ENCODE measurements around the gene TRAP1.

Gene TRAP1

GRCh38 chr16:3737181-3737580 lies 19.9 kb upstream of the TRAP1 start:
- 77 to 93% methylated on average over 3 to 5 of the region's 8 CpGs for WGBS, 2 experiments (ENCODE audit: insufficient coverage in 2 of 2)
- Histone ChIP-seq H3K4me1 (ENCODE audit: control insufficient read depth, insufficient read depth, low read length, poor library complexity, severe bottlenecking) (no peaks in the 10 kb centered on the region), H3K36me3 (ENCODE audit: control insufficient read depth, insufficient read depth, low read length) (peaks cover 90% of the 10 kb centered on the region), H3K27ac (ENCODE audit: low read depth, low read length, severe bottlenecking) (no peak overlapping the region), H3K9me3 (ENCODE audit: control insufficient read depth, low read length) (no peaks in the 10 kb centered on the region), H3K4me3 (ENCODE audit: extremely low read depth, insufficient read depth, low read length, poor library complexity, severe bottlenecking) (no peak overlapping the region)

GRCh38 chr16:3736116-3736515 lies 18.8 kb upstream of the TRAP1 start:
- WGBS, 2 experiments (ENCODE audit: insufficient coverage in 2 of 2) = 90 to 100% methylated on average over 1 to 5 of the region's 6 CpGs
- Histone ChIP-seq H3K4me3 (ENCODE audit: extremely low read depth, insufficient read depth, low read length, poor library complexity, severe bottlenecking) (no peak overlapping the region), H3K36me3 (ENCODE audit: control insufficient read depth, insufficient read depth, low read length) (peaks cover 90% of the 10 kb centered on the region), H3K27ac (ENCODE audit: low read depth, low read length, severe bottlenecking) (no peak overlapping the region), H3K4me1 (ENCODE audit: control insufficient read depth, insufficient read depth, low read length, poor library complexity, severe bottlenecking) (no peaks in the 10 kb centered on the region), H3K9me3 (ENCODE audit: control insufficient read depth, low read length) (no peaks in the 10 kb centered on the region)

GRCh38 chr16:3735541-3735940 lies 18.2 kb upstream of the TRAP1 start:
- H3K4me1 ChIP-seq (ENCODE audit: control insufficient read depth, insufficient read depth, low read length, poor library complexity, severe bottlenecking) = no peaks in the 10 kb centered on the region
- 91% methylated on average over 10 to 12 of the region's 13 CpGs for WGBS, 2 experiments (ENCODE audit: insufficient coverage in 2 of 2)
- H3K27ac ChIP-seq (ENCODE audit: low read depth, low read length, severe bottlenecking) = no peak overlapping the region
- peaks cover 89% of the 10 kb centered on the region for H3K36me3 ChIP-seq (ENCODE audit: control insufficient read depth, insufficient read depth, low read length)
- no peaks in the 10 kb centered on the region for H3K9me3 ChIP-seq (ENCODE audit: control insufficient read depth, low read length)
- H3K4me3 ChIP-seq (ENCODE audit: extremely low read depth, insufficient read depth, low read length, poor library complexity, severe bottlenecking) = no peak overlapping the region

GRCh38 chr16:3734758-3735221 lies 17.5 kb upstream of the TRAP1 start:
- 96 to 98% methylated on average over 22 to 24 of the region's 25 CpGs for WGBS, 2 experiments (ENCODE audit: insufficient coverage in 2 of 2)

GRCh38 chr16:3734084-3734757 lies 16.9 kb upstream of the TRAP1 start:
- H3K36me3 ChIP-seq (ENCODE audit: control insufficient read depth, insufficient read depth, low read length) = peaks cover 95% of the 10 kb centered on the region

More at GRCh38 chr16:3734758-3735221, 17.5 kb upstream of the TRAP1 start:
- no peak overlapping the region for H3K27ac ChIP-seq (ENCODE audit: low read depth, low read length, severe bottlenecking)
- H3K9me3 ChIP-seq (ENCODE audit: control insufficient read depth, low read length) = no peaks in the 10 kb centered on the region
- H3K4me1 ChIP-seq (ENCODE audit: control insufficient read depth, insufficient read depth, low read length, poor library complexity, severe bottlenecking) = no peaks in the 10 kb centered on the region
- no peak overlapping the region for H3K4me3 ChIP-seq (ENCODE audit: extremely low read depth, insufficient read depth, low read length, poor library complexity, severe bottlenecking)
- H3K36me3 ChIP-seq (ENCODE audit: control insufficient read depth, insufficient read depth, low read length) = peaks cover 89% of the 10 kb centered on the region

GRCh38 chr16:3732171-3732570 lies 14.8 kb upstream of the TRAP1 start:
- peaks cover 92% of the 10 kb centered on the region for H3K36me3 ChIP-seq (ENCODE audit: control insufficient read depth, insufficient read depth, low read length)

More at GRCh38 chr16:3734084-3734757, 16.9 kb upstream of the TRAP1 start:
- Histone ChIP-seq H3K4me1 (ENCODE audit: control insufficient read depth, insufficient read depth, low read length, poor library complexity, severe bottlenecking) (no peaks in the 10 kb centered on the region), H3K27ac (ENCODE audit: low read depth, low read length, severe bottlenecking) (no peak overlapping the region), H3K9me3 (ENCODE audit: control insufficient read depth, low read length) (no peaks in the 10 kb centered on the region), H3K4me3 (ENCODE audit: extremely low read depth, insufficient read depth, low read length, poor library complexity, severe bottlenecking) (no peak overlapping the region)
- WGBS, 2 experiments (ENCODE audit: insufficient coverage in 2 of 2) = 96 to 97% methylated on average over 24 to 27 of the region's 27 CpGs

GRCh38 chr16:3731126-3731935 lies 14.0 kb upstream of the TRAP1 start:
- no peak overlapping the region for H3K27ac ChIP-seq (ENCODE audit: low read depth, low read length, severe bottlenecking)
- H3K36me3 ChIP-seq (ENCODE audit: control insufficient read depth, insufficient read depth, low read length) = peaks cover 92% of the 10 kb centered on the region
- no peaks in the 10 kb centered on the region for H3K9me3 ChIP-seq (ENCODE audit: control insufficient read depth, low read length)
- 95 to 100% methylated on average over 28 to 34 of the region's 34 CpGs for WGBS, 2 experiments (ENCODE audit: insufficient coverage in 2 of 2)
- H3K4me3 ChIP-seq (ENCODE audit: extremely low read depth, insufficient read depth, low read length, poor library complexity, severe bottlenecking) = no peak overlapping the region
- no peaks in the 10 kb centered on the region for H3K4me1 ChIP-seq (ENCODE audit: control insufficient read depth, insufficient read depth, low read length, poor library complexity, severe bottlenecking)

More at GRCh38 chr16:3732171-3732570, 14.8 kb upstream of the TRAP1 start:
- Histone ChIP-seq H3K27ac (ENCODE audit: low read depth, low read length, severe bottlenecking) (no peak overlapping the region), H3K9me3 (ENCODE audit: control insufficient read depth, low read length) (no peaks in the 10 kb centered on the region), H3K4me1 (ENCODE audit: control insufficient read depth, insufficient read depth, low read length, poor library complexity, severe bottlenecking) (no peaks in the 10 kb centered on the region), H3K4me3 (ENCODE audit: extremely low read depth, insufficient read depth, low read length, poor library complexity, severe bottlenecking) (no peak overlapping the region)
- WGBS, 2 experiments (ENCODE audit: insufficient coverage in 2 of 2) = 96 to 97% methylated on average over 6 to 7 of the region's 8 CpGs

- peaks cover 85% of the 10 kb centered on the region for H3K36me3 ChIP-seq (ENCODE audit: control insufficient read depth, insufficient read depth, low read length)
- 97 to 98% methylated on average over 22 of the region's 24 CpGs for WGBS, 2 experiments (ENCODE audit: insufficient coverage in 2 of 2)
Observed at GRCh38 chr16:3730161-3731125, 13.1 kb upstream of the TRAP1 start.

GRCh38 chr16:3729161-3730112 lies 12.1 kb upstream of the TRAP1 start:
- 96 to 97% methylated on average over 46 to 48 of the region's 49 CpGs for WGBS, 2 experiments (ENCODE audit: insufficient coverage in 2 of 2)
- peaks cover 75% of the 10 kb centered on the region for H3K36me3 ChIP-seq (ENCODE audit: control insufficient read depth, insufficient read depth, low read length)

More at GRCh38 chr16:3730161-3731125, 13.1 kb upstream of the TRAP1 start:
- Histone ChIP-seq H3K4me1 (ENCODE audit: control insufficient read depth, insufficient read depth, low read length, poor library complexity, severe bottlenecking) (no peaks in the 10 kb centered on the region), H3K4me3 (ENCODE audit: extremely low read depth, insufficient read depth, low read length, poor library complexity, severe bottlenecking) (no peak overlapping the region), H3K27ac (ENCODE audit: low read depth, low read length, severe bottlenecking) (no peak overlapping the region), H3K9me3 (ENCODE audit: control insufficient read depth, low read length) (no peaks in the 10 kb centered on the region)

More at GRCh38 chr16:3729161-3730112, 12.1 kb upstream of the TRAP1 start:
- Histone ChIP-seq H3K4me3 (ENCODE audit: extremely low read depth, insufficient read depth, low read length, poor library complexity, severe bottlenecking) (no peak overlapping the region), H3K27ac (ENCODE audit: low read depth, low read length, severe bottlenecking) (no peak overlapping the region), H3K4me1 (ENCODE audit: control insufficient read depth, insufficient read depth, low read length, poor library complexity, severe bottlenecking) (no peaks in the 10 kb centered on the region), H3K9me3 (ENCODE audit: control insufficient read depth, low read length) (no peaks in the 10 kb centered on the region)

Measured in mesodermal cell (in vitro differentiated cells).